GM06990 (cell line): ENCODE results near the gene NISCH.

Source experiments
- DNase-seq: peaks from one replicate; pipeline ENCODE4 v3.0.0-alpha.2; 2011; ENCODE audit not compliant: insufficient read length; ENCODE audit errors: extremely low read depth
- H3K27me3 ChIP-seq: replicated peaks from 2 replicates; pipeline ENCODE4 v1.6.0; 2011; ENCODE audit warnings: low read length; ENCODE audit not compliant: control insufficient read depth, insufficient read depth
- H3K36me3 ChIP-seq: 2 replicates; pipeline ENCODE4 v1.5.1; 2011; ENCODE audit warnings: low read length; ENCODE audit not compliant: control insufficient read depth, insufficient read depth
- H3K4me3 ChIP-seq: replicated peaks from 2 replicates; pipeline ENCODE4 v1.5.1; 2011; ENCODE audit warnings: low read depth, mild to moderate bottlenecking, control low read depth, low read length
- TF ChIP-seq, protein P1 (sequence below): IDR thresholded peaks from 2 replicates; pipeline ENCODE4 v1.5.1; 2011; ENCODE audit warnings: low read length, control low read depth, mild to moderate bottlenecking, inconsistent platforms; ENCODE audit not compliant: insufficient read depth, poor library complexity, severe bottlenecking

The NISCH gene

DNA sequence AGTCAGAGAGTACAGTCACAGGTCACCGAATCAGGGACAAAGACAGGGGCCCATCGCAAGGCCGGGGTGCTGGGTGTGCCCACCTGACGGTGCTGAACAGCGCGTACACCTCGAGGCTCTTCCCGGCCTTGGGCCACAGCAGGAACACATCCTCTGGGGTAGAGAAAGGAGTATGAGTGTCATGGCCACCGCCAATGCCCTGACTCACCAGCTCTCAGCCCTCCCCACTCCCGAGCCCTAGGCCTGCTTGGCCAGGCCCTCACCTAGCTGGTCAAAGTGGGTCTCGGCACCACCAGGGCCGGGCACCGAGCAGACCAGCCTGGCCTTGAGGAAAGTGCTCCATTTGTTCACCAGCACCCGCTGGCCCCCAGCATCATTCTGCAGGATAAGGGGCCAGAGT lies 14.7 kb upstream of the NISCH start:
- DNase-seq = no peak
- TF ChIP-seq, protein P1, sequence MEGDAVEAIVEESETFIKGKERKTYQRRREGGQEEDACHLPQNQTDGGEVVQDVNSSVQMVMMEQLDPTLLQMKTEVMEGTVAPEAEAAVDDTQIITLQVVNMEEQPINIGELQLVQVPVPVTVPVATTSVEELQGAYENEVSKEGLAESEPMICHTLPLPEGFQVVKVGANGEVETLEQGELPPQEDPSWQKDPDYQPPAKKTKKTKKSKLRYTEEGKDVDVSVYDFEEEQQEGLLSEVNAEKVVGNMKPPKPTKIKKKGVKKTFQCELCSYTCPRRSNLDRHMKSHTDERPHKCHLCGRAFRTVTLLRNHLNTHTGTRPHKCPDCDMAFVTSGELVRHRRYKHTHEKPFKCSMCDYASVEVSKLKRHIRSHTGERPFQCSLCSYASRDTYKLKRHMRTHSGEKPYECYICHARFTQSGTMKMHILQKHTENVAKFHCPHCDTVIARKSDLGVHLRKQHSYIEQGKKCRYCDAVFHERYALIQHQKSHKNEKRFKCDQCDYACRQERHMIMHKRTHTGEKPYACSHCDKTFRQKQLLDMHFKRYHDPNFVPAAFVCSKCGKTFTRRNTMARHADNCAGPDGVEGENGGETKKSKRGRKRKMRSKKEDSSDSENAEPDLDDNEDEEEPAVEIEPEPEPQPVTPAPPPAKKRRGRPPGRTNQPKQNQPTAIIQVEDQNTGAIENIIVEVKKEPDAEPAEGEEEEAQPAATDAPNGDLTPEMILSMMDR = no peak
- H3K27me3 ChIP-seq = no peaks in the 10 kb centered on the region

GRCh38 chr3:52441091-52441771 lies 14.2 kb upstream of the NISCH start:
- TF ChIP-seq, protein P1 = no peak
- DNase-seq = no peak
- Histone ChIP-seq H3K36me3 (no peaks in the 10 kb centered on the region), H3K4me3 (no peak overlapping the region), H3K27me3 (no peaks in the 10 kb centered on the region)

More for the DNA sequence above, 14.7 kb upstream of the NISCH start:
- Histone ChIP-seq H3K4me3 (no peak overlapping the region), H3K36me3 (no peaks in the 10 kb centered on the region)

DNA sequence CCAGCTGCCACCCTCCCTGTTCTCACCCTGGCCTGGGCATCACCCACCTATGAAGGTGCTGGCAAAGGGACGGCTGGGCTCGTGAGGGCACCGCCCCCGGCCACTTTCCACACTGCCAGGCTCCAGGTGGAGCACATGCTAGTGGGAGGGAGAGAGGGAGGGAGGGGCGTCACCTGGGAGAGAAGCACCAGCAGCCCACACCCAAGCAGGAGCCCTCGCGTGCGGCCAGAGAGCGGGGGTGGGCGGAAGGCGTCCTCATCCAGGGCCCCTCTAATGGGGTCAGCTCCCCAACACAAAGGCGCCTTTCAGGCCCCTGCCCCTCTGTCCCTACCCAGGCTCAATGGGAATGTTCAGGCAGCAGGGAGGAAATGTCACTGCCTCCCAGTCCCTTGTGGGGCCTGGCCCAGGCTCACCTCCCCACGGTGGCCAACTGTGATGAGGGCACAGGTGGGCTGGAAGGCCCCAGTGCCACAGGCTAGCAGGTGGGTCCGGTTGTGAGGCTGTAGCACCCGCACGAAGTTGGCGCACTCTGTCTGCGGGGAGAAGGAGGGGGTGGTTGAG lies 13.6 kb upstream of the NISCH start:
- TF ChIP-seq, protein P1 = no peak
- no peak for DNase-seq
- H3K27me3 ChIP-seq = no peaks in the 10 kb centered on the region
- no peak overlapping the region for H3K4me3 ChIP-seq
- no peaks in the 10 kb centered on the region for H3K36me3 ChIP-seq

DNA sequence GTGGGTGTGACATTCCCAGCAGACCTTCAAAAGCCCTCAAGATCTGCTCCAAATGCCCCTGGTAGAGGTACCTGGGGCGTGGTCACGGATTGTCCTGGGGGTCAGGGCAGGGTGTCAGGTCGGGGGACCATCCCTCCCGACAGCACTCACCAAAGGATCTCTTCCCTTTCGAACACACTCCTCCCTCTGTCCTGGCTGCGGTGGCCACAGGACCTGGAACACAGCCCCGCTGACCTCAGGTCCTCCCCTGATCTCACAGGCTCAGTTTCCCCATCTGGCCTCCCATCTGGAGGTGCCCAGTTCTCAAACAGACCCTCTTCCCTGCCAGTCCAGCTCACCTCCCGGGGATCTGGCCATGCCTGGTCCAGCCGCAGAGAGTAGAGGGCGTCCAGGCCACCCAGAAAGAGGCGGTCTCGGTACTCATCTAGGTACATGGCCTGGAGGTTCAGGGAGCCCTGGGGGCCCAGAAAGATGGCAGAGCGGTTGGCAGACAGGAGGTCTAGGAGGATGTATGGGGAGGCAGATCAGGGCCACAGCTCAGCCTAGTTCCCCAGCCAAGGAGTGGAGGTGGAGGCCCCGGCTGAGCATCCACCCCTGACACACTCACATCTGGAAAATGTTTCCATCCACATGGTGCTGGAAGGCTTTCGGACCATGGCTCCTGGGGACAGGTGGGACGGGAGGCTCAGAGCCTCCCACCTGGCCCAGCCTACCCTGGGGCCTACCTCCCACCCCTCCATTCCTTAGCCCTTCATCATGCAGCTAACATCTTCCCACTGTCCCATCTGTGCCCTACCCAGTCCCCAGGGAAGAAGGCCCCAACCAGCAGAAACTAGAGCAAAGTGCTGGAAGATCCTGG lies 12.8 kb upstream of the NISCH start:
- no peak for DNase-seq
- TF ChIP-seq, protein P1 = no peak
- Histone ChIP-seq H3K4me3 (no peak overlapping the region), H3K36me3 (no peaks in the 10 kb centered on the region), H3K27me3 (no peaks in the 10 kb centered on the region)

DNA sequence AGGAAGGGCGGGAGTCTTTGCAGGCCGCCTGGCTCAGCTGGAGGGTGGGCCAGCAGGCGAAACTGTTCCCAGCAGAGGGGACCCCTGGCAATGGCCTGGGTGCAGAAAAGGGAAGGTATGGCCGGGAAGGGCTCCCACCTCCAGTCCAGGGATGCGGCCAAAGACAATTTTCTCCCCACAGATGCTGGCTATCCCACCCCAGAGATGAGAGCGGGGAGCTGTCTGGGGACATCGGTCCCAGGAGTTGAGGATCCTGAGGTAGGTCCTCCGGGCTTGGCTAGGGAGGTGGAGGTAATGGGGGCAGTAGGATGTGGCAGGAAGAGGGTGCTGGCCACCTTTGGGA lies 12.2 kb upstream of the NISCH start:
- H3K27me3 ChIP-seq = no peaks in the 10 kb centered on the region

More for the DNA sequence above, 12.2 kb upstream of the NISCH start:
- no peak for DNase-seq
- TF ChIP-seq, protein P1 = no peak
- no peaks in the 10 kb centered on the region for H3K36me3 ChIP-seq
- H3K4me3 ChIP-seq = no peak overlapping the region
